GM12878 (cell line): ENCODE data around the gene CACNA1S. TPM values are rescaled to one million over a fixed set of nuclear protein-coding genes. Genes with fewer than 3 reads are reported as not detected.

ENCODE experiments used
- ATF7 ChIP-seq: fragments of 450-650 bp; IDR thresholded peaks from 2 replicates; pipeline ENCODE4 v1.6.1; 2016; ENCODE audit warnings: low read depth, mild to moderate bottlenecking
- BRCA1 ChIP-seq: IDR thresholded peaks from 2 replicates; pipeline ENCODE4 v1.6.1; 2011; ENCODE audit warnings: low read depth, low read length, improper control_type of control experiment
- CHD1 ChIP-seq: IDR thresholded peaks from 2 replicates; pipeline ENCODE4 v1.6.1; 2012; ENCODE audit warnings: low read depth, low read length, improper control_type of control experiment
- ETV6 ChIP-seq, 2 experiments: fragments of 450-650 bp in 1 of 2; IDR thresholded peaks in 1 of 2; conservative IDR thresholded peaks in 1 of 2; 2 replicates each; pipeline ENCODE4 v1.6.1; 2014; ENCODE audit warnings: antibody characterized with exemption in 1 of 2, borderline replicate concordance in 1 of 2, low read depth in 1 of 2, mild to moderate bottlenecking in 1 of 2, moderate library complexity in 1 of 2
- FOXM1 ChIP-seq: IDR thresholded peaks from 2 replicates; pipeline ENCODE4 v1.6.1; 2012; ENCODE audit warnings: low read depth, mild to moderate bottlenecking, inconsistent platforms, low read length, moderate library complexity
- LARP7 ChIP-seq: fragments of 450-650 bp; IDR thresholded peaks from 2 replicates; pipeline ENCODE4 v1.6.1; 2017; ENCODE audit warnings: mild to moderate bottlenecking
- MAX ChIP-seq: IDR thresholded peaks from 2 replicates; pipeline ENCODE4 v1.6.1; 2012; ENCODE audit warnings: low read depth, low read length, improper control_type of control experiment
- MTA2 ChIP-seq: fragments of 450-650 bp; IDR thresholded peaks from 2 replicates; pipeline ENCODE4 v1.6.1; 2016; ENCODE audit warnings: low read depth, mild to moderate bottlenecking, moderate library complexity
- MXI1 ChIP-seq: fragments of 150-350 bp; IDR thresholded peaks from 2 replicates; pipeline ENCODE4 v1.6.1; 2011; ENCODE audit warnings: low read depth, mild to moderate bottlenecking, inconsistent platforms, low read length, improper control_type of control experiment
- PAX8 ChIP-seq: fragments of 450-650 bp; IDR thresholded peaks from 2 replicates; pipeline ENCODE4 v1.6.1; 2017; ENCODE audit warnings: mild to moderate bottlenecking, moderate library complexity
- PKNOX1 ChIP-seq: fragments of 450-650 bp; IDR thresholded peaks from 2 replicates; pipeline ENCODE4 v1.6.1; 2016; ENCODE audit warnings: mild to moderate bottlenecking
- PML ChIP-seq: IDR thresholded peaks from 2 replicates; pipeline ENCODE4 v1.6.1; 2012; ENCODE audit warnings: low read length, inconsistent platforms
- RCOR1 ChIP-seq: conservative IDR thresholded peaks from 2 replicates; pipeline ENCODE4 v1.6.1; 2012; ENCODE audit warnings: low read depth, low read length, improper control_type of control experiment
- RELB ChIP-seq: fragments of 450-650 bp; IDR thresholded peaks from 2 replicates; pipeline ENCODE4 v1.6.1; 2017; ENCODE audit warnings: low read depth, mild to moderate bottlenecking, moderate library complexity
- REST ChIP-seq: IDR thresholded peaks from 2 replicates; pipeline ENCODE4 v1.6.1; 2012; ENCODE audit warnings: mild to moderate bottlenecking, low read depth, low read length
- RFX5 ChIP-seq: IDR thresholded peaks from 2 replicates; pipeline ENCODE4 v1.6.1; 2011; ENCODE audit warnings: low read depth, low read length, improper control_type of control experiment
- TAF1 ChIP-seq: IDR thresholded peaks from 2 replicates; pipeline ENCODE4 v1.6.1; 2011; ENCODE audit warnings: mild to moderate bottlenecking, low read depth, low read length, borderline replicate concordance
- TARDBP ChIP-seq: IDR thresholded peaks from 2 replicates; pipeline ENCODE4 v1.6.1; 2016; ENCODE audit warnings: borderline replicate concordance
- TBL1XR1 ChIP-seq: IDR thresholded peaks from 2 replicates; pipeline ENCODE4 v1.6.1; 2012; ENCODE audit warnings: low read depth, low read length, improper control_type of control experiment
- ZNF592 ChIP-seq: fragments of 450-650 bp; IDR thresholded peaks from 2 replicates; pipeline ENCODE4 v1.6.1; 2017; ENCODE audit warnings: mild to moderate bottlenecking, moderate library complexity
- polyA plus RNA-seq, 11 experiments: library from polyadenylated mRNA; depleted of rRNA in 4 of 11; unstranded in 6 of 11; stranded (reverse) in 5 of 11; fragments of >200 nt; fragmentation: Nextera tagmentation in 4 of 11; fragmentation: Illumina TruSeq in 1 of 11; extraction: Ambion mirVana in 4 of 11; extraction: Trizol in 1 of 11; gene quantifications; 1 replicate in 1 of 11; 2 replicates in 10 of 11; pipeline versions ENCODE4 v1.2.1 to v1.2.3, GENCODE V29; 2011 to 2016; ENCODE audit warnings: inconsistent platforms in 2 of 11, missing spikeins in 2 of 11, low read depth in 1 of 11
- total RNA-seq, 4 experiments: library from RNA; depleted of rRNA in 3 of 4; stranded (reverse); fragments of >200 nt in 3 of 4; fragmentation: Illumina TruSeq in 1 of 4; extraction: Trizol in 1 of 4; gene quantifications; 2 replicates each; pipeline versions ENCODE4 v1.2.1 to v1.2.3, GENCODE V29; 2013 to 2021

Gene CACNA1S
- total and polyA plus RNA-seq, 10 of the 15 experiments (the other 5 are each of a cell fraction or from before 2014, with no cell fraction given), result under 0.01 to 0.04 (median 0.02) TPM; not detected in 6

- TF ChIP-seq MAX (no peak), ATF7 (peak; percentile 98), LARP7 (peak; percentile 46; the same call in 1 of the 2 replicates), FOXM1 (no peak), ZNF592 (peak; percentile 41; the same call in 1 of the 2 replicates), TARDBP (no peak), MXI1 (peak; percentile 56; the same call in 1 of the 2 replicates), TAF1 (0 out of 2 replicates have a peak, but pooled peaks have one; percentile 30), PML (no peak), PKNOX1 (peak; percentile 42), TBL1XR1 (peak; percentile 51; the same call in 1 of the 2 replicates), RELB (peak; percentile 69; the same call in 1 of the 2 replicates), ETV6 (conservative IDR thresholded peaks at IDR 0.05 in 1 of 2, IDR thresholded peaks at IDR 0.05 in 1 of 2; ENCODE audit: borderline replicate concordance in 1 of 2, low read depth in 1 of 2) (peak in 1 of 2 experiments; percentile 81; a peak in 2 of 4 replicates), CHD1 (no peak), BRCA1 (no peak), REST (no peak), MTA2 (peak; percentile 62; the same call in 1 of the 2 replicates), RCOR1 (peak; percentile 92; the same call in 1 of the 2 replicates), PAX8 (no peak), RFX5 (no peak)
Observed at GRCh38 chr1:201019321-201019977, 92.8 kb downstream of the CACNA1S start (continued).
